Measurements from ENCODE around the gene PDZRN3. TPM values are rescaled to one million over a fixed set of nuclear protein-coding genes. Genes with fewer than 3 reads are reported as not detected.

Gene PDZRN3
- total and polyA plus RNA-seq, 2 experiments from 2014 or later, result 7.5 to 14.0 TPM

DNA sequence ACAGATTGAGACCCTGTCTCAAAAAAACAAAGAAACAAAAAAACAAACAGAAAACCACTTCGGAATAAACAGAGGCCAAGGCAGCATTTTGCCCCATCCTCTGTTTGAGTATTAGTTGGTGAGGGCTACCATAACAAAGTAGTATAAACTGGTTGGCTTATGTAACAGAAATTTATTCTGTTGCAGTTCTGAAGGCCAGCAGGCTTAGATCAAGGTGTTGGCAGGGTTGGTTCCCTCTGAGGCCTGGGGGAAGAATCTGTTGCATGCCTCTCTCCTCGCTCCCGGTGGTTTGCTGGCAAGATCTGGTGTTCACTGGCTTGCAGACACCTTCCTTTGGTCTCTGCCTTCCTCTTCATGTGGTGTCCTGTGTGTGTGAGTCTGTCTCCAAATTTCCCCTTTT is 261.6 kb downstream of the PDZRN3 start (continued):
- TF ChIP-seq, protein P1, sequence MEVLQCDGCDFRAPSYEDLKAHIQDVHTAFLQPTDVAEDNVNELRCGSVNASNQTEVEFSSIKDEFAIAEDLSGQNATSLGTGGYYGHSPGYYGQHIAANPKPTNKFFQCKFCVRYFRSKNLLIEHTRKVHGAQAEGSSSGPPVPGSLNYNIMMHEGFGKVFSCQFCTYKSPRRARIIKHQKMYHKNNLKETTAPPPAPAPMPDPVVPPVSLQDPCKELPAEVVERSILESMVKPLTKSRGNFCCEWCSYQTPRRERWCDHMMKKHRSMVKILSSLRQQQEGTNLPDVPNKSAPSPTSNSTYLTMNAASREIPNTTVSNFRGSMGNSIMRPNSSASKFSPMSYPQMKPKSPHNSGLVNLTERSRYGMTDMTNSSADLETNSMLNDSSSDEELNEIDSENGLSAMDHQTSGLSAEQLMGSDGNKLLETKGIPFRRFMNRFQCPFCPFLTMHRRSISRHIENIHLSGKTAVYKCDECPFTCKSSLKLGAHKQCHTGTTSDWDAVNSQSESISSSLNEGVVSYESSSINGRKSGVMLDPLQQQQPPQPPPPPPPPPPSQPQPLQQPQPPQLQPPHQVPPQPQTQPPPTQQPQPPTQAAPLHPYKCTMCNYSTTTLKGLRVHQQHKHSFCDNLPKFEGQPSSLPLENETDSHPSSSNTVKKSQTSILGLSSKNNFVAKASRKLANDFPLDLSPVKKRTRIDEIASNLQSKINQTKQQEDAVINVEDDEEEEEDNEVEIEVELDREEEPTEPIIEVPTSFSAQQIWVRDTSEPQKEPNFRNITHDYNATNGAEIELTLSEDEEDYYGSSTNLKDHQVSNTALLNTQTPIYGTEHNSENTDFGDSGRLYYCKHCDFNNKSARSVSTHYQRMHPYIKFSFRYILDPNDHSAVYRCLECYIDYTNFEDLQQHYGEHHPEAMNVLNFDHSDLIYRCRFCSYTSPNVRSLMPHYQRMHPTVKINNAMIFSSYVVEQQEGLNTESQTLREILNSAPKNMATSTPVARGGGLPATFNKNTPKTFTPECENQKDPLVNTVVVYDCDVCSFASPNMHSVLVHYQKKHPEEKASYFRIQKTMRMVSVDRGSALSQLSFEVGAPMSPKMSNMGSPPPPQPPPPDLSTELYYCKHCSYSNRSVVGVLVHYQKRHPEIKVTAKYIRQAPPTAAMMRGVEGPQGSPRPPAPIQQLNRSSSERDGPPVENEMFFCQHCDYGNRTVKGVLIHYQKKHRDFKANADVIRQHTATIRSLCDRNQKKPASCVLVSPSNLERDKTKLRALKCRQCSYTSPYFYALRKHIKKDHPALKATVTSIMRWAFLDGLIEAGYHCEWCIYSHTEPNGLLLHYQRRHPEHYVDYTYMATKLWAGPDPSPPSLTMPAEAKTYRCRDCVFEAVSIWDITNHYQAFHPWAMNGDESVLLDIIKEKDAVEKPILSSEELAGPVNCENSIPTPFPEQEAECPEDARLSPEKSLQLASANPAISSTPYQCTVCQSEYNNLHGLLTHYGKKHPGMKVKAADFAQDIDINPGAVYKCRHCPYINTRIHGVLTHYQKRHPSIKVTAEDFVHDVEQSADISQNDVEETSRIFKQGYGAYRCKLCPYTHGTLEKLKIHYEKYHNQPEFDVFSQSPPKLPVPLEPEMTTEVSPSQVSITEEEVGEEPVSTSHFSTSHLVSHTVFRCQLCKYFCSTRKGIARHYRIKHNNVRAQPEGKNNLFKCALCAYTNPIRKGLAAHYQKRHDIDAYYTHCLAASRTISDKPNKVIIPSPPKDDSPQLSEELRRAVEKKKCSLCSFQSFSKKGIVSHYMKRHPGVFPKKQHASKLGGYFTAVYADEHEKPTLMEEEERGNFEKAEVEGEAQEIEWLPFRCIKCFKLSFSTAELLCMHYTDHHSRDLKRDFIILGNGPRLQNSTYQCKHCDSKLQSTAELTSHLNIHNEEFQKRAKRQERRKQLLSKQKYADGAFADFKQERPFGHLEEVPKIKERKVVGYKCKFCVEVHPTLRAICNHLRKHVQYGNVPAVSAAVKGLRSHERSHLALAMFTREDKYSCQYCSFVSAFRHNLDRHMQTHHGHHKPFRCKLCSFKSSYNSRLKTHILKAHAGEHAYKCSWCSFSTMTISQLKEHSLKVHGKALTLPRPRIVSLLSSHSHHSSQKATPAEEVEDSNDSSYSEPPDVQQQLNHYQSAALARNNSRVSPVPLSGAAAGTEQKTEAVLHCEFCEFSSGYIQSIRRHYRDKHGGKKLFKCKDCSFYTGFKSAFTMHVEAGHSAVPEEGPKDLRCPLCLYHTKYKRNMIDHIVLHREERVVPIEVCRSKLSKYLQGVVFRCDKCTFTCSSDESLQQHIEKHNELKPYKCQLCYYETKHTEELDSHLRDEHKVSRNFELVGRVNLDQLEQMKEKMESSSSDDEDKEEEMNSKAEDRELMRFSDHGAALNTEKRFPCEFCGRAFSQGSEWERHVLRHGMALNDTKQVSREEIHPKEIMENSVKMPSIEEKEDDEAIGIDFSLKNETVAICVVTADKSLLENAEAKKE (CRISPR knock-in tag; IDR thresholded peaks at IDR 0.05), result no peak
- TF ChIP-seq, protein P2, sequence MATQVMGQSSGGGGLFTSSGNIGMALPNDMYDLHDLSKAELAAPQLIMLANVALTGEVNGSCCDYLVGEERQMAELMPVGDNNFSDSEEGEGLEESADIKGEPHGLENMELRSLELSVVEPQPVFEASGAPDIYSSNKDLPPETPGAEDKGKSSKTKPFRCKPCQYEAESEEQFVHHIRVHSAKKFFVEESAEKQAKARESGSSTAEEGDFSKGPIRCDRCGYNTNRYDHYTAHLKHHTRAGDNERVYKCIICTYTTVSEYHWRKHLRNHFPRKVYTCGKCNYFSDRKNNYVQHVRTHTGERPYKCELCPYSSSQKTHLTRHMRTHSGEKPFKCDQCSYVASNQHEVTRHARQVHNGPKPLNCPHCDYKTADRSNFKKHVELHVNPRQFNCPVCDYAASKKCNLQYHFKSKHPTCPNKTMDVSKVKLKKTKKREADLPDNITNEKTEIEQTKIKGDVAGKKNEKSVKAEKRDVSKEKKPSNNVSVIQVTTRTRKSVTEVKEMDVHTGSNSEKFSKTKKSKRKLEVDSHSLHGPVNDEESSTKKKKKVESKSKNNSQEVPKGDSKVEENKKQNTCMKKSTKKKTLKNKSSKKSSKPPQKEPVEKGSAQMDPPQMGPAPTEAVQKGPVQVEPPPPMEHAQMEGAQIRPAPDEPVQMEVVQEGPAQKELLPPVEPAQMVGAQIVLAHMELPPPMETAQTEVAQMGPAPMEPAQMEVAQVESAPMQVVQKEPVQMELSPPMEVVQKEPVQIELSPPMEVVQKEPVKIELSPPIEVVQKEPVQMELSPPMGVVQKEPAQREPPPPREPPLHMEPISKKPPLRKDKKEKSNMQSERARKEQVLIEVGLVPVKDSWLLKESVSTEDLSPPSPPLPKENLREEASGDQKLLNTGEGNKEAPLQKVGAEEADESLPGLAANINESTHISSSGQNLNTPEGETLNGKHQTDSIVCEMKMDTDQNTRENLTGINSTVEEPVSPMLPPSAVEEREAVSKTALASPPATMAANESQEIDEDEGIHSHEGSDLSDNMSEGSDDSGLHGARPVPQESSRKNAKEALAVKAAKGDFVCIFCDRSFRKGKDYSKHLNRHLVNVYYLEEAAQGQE (IDR thresholded peaks at IDR 0.05; ENCODE audit: unreplicated experiment), result no peak
- TF ChIP-seq ZNF114 (CRISPR knock-in tag; IDR thresholded peaks at IDR 0.05), result no peak
- TF ChIP-seq STAT1 (IDR thresholded peaks at IDR 0.05; ENCODE audit: unreplicated experiment), result no peak
- no peak for TF ChIP-seq EZH2 (IDR thresholded peaks at IDR 0.05; ENCODE audit: low read depth, unreplicated experiment)
- TF ChIP-seq, protein P3, sequence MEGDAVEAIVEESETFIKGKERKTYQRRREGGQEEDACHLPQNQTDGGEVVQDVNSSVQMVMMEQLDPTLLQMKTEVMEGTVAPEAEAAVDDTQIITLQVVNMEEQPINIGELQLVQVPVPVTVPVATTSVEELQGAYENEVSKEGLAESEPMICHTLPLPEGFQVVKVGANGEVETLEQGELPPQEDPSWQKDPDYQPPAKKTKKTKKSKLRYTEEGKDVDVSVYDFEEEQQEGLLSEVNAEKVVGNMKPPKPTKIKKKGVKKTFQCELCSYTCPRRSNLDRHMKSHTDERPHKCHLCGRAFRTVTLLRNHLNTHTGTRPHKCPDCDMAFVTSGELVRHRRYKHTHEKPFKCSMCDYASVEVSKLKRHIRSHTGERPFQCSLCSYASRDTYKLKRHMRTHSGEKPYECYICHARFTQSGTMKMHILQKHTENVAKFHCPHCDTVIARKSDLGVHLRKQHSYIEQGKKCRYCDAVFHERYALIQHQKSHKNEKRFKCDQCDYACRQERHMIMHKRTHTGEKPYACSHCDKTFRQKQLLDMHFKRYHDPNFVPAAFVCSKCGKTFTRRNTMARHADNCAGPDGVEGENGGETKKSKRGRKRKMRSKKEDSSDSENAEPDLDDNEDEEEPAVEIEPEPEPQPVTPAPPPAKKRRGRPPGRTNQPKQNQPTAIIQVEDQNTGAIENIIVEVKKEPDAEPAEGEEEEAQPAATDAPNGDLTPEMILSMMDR (conservative IDR thresholded peaks at IDR 0.05; ENCODE audit: low read depth in 2 of 2), result no peak
